HG02943 (cell line): ENCODE measurements around the gene DNAJC12.
"Not testable (repeated sequence)": the region's sequence is repeated elsewhere in the genome, so short reads cannot be mapped to it uniquely, and the experiment has no call there.

Source experiments
- ATAC-seq: cut with Tn5 transposase; IDR thresholded peaks from one replicate; pipeline ENCODE4 v1.9.1; 2021; ENCODE audit warnings: mild to moderate bottlenecking, low read depth, moderate library complexity; ENCODE audit not compliant: unreplicated experiment

DNAJC12 gene

DNA sequence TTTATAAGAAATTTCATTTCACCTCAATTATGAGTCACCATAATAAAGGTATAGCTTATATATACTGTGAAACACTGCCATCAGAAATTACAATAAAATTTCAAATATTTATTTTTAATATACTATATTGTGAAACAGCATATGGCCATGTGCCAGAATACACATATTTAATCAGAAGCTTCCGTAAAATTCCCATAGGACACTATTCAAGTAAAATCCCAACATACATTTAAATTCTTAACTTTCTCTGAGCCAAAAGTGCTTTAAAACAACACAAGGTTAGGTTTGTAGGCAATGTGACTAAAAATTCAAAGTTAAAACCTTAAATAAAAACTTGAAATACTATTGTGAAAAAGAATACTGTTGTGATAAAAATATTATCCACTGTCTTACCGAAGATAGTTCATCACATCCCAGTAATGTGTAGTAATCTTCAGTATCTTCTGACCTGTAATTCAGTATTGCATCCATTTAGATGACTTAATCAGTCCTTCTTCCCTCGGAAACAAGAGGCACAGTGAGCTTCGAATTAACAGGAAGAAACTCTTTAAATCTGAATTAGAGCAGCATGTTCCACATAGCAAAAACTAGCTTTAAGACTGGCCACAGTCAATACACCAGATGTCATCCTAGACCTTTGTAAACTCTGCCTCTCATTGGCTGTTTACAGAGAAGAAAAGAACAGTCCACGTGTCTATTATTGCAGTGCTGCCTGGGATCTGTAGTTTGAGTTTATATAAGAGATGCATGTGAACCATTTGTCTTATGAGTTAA is at the start of gene DNAJC12:
Gene DNAJC12 (minus strand): TSS at position 648 of the 774 bp plus-strand sequence. CDS start 177 bp downstream, at position 471.
- no peak for ATAC-seq

- peak; percentile 68 for ATAC-seq
These were observed 47.1 kb upstream of the DNAJC12 start for GRCh38 chr10:67884842-67885670.

GRCh38 chr10:67884313-67884841 is 46.4 kb upstream of the DNAJC12 start, which contains the start of gene SIRT1:
TSS of gene SIRT1 (plus strand) at chr10:67884656. CDS start at chr10:67884722, 66 bp downstream.
- peak; percentile 76 for ATAC-seq

DNA sequence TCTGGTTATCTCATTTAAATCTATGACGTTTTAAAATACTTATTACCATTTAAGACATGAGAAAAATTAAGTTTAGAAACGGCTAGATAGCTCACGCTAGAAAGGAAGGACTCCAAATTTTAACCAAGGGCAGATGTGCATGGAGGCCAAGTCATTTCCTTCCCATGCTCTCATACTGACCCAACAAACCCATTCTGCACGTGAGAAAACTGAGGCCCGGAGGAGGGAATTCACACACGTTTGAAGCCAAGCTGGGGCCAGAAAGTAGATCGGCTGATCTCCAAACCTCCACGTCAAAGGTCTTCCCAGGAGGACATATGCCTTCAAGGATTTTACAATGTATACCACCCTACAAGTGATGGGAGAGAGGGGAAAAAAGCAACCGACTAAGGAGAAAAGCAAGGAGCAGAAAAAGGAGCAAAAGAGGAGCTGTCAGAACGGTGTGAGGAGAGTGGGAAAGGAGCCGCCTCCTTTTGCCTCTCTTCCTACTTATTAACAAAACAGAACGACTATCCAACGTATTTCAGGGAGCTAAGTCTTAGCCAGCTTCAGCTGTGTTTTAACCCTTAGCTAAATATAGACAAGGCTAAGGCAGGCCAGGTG is 45.8 kb upstream of the DNAJC12 start:
- ATAC-seq = no peak

GRCh38 chr10:67878133-67878532 is 40.1 kb upstream of the DNAJC12 start:
- ATAC-seq = no peak

- ATAC-seq = not testable (repeated sequence)
These were observed 39.4 kb upstream of the DNAJC12 start for GRCh38 chr10:67877421-67877820.

- no peak for ATAC-seq
These were observed 37.6 kb upstream of the DNAJC12 start for GRCh38 chr10:67875340-67876238.

DNA sequence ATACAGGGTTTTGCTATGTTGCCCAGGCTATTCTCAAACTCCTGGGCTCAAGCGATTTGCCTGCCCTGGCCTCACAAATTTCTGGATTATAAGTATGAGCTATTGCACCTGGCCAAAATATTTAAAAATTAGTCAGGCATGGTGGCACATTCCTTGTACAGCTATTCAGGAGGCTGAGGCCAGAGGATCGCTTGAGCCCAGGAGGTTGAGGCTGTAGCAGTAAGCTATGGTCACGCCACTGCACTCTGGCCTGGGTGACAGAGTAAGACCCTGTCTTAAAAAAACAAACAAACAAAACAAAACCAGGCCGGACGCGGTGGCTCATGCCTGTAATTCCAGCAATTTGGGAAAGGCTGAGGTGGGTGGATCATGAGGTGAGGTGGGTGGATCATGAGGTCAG is 32.0 kb upstream of the DNAJC12 start:
- ATAC-seq = no peak

DNA sequence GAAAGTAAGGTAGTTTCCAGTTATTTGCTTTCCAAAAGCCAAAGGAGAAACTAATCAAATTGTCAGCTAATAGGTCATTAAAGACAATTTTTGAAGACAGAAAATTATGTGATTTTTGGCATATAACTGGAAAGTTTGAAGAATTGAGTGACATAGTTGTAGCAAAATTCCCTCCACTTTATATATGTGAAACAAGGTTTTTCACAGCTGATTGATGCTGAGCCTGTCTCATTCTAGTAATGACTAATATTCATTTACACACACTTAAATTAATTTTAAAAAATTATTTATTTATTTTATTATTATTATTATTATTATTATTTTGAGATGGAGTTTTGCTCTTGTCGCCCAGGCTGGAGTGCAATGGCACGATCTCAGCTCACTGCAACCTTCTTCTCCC is 30.1 kb upstream of the DNAJC12 start:
- no peak for ATAC-seq

DNA sequence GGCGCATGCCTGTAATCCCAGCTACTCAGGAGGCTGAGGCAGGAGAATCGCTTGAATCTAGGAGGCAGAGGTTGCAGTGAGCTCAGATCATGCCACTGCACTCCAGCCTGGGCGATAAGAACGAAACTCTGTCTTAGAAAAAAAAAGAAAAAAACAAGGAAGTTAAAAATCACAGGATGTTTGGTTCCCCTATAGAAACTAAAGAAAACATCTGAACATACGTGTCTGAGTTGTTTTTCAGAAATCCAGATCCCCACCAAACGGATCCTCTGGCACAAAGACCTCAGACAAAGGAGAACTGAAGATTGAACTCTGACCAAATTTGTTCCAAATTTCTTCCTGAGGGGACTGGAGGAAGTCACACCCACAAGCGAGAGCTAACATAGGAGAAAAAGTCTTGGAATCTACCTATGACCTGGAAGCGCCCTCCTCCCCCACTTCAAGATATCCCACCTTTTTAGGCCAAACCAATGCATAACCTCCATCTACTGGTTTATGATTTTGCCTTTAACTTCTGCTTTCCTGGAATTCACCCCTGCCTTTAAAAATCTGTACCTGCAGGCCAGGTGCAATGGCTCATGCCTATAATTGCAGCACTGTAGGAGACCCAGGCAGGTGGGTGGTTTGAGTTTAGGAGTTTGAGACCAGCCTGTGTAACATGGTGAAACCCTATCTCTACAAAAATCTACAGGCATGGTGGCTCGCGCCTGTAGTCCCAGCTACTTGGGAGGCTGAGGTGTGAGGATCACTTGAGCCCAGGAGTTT is 26.8 kb upstream of the DNAJC12 start:
- ATAC-seq = no peak

DNA sequence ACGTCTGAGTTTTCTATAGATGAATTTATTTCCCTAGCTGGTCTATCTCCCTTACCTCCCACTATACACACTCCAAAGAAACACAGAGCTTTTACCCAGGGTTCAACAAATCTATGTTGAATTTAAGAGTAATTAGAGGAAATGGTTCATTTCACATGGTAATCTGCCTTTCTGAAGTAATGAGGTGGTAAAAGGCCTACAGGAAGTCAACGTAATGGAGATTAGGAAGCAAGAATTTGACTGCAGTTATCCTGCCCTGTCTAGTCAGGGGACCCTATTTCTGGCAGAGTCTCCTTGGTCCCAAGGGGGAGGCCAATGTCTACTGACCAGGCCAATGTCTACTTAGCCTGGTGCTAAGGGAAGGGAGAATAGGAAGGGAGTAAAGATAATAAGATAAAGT is 25.1 kb upstream of the DNAJC12 start:
- ATAC-seq = no peak

DNA sequence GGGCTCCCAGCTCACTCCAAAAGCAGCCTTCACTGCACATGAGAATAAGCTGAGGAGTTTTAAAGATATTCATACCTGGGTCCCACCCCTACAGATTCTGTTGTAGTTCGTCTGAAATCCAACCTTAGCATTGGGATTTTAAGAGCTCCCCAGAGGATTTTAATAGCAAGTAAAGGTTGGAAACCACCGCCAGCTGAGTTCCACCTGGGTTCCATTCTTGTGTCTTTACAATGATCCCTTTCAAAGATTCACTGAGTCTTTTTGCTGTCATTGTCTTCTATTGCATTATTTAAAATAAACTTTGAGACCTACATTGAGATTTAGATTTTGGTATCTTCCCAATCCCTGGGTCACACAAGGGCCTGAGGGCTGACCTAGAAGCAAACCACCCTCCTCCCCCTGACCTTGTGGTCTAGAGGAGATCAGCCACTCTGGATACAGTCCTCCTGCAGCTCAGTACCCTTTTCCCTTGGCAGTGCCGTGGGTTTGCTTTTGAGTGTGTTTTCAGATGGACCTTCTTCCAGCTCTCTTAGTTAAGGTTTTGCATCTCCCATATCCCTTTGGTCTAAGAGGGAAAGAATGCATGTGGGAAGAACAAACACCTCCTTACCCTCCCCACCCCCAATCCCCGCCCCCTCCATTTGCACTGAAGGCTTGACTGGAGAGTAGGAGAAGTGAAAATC is 23.9 kb upstream of the DNAJC12 start:
- ATAC-seq = no peak

- no peak for ATAC-seq
These were observed 21.0 kb upstream of the DNAJC12 start for GRCh38 chr10:67858971-67859370.

DNA sequence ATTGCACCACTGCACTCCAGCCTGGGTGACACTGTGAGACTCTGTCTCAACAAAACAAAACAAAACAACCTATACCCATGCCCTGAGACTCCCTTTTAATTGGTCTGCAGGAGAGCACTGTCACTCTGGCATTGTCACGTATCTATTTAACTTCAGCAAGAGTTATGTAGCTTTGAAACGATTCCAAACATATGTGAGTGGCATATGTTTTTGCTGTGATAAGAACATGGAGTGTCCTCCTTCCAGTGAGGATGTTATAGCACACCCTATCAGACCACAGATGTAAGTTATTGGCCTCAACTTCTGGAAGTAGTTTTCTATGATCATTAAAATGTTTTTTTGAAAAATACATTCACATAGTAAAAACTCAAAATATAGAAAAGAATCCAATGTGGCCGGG is 15.5 kb upstream of the DNAJC12 start:
- ATAC-seq = no peak

GRCh38 chr10:67852761-67853160 is 14.8 kb upstream of the DNAJC12 start:
- ATAC-seq = no peak

DNA sequence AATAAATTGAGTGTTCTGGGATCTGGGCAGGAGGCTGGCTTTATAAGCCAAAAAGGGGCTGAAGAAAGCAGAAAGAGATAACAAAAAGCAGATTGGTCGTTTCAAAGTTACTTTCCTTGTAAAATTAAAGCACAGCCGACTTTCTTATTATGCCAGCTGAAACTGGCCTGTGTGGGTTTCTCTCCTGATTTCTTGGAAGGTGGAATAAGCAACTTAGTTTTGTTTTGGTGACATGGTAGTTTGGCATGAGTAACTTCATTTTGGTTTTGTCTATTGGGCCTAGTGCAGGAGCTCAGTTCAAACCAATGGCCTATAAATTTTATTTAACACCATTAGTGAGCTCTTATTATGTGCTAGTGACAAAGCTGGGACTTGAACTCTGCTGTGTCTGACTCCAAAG is 13.2 kb upstream of the DNAJC12 start:
- no peak for ATAC-seq

DNA sequence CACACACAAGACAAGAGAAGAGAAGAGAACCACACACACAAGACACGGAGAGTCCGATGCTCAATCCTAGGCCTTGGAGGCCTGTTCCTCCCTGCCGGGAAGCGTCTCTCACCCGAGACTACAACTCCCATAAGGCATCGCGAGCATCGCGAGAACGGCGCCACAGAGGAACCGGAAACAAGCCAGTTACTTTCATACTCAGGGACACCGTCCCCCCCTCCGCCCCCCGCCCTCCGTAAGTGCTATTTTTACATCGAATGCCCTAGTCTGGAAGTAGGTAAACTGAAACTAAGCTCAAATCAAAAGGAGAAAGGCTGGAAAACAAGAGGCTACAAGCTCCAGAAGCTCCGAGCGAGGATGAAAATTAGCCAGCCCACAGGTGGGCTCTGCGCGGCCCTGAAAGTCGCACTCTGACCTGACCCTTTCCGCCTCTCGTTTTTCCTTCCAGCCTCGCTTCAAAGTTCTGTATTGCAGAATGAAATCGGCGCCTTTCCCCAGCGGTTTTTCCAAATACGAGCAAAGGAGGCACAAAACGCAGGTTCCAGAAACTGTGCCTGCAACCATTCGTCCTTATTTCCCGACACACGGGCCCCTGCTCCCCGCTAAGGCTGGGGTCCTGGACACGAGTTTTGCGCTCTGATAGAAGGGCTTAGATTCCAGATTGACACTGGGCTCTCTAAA is 11.5 kb upstream of the DNAJC12 start:
- peak; percentile 98 for ATAC-seq

DNA sequence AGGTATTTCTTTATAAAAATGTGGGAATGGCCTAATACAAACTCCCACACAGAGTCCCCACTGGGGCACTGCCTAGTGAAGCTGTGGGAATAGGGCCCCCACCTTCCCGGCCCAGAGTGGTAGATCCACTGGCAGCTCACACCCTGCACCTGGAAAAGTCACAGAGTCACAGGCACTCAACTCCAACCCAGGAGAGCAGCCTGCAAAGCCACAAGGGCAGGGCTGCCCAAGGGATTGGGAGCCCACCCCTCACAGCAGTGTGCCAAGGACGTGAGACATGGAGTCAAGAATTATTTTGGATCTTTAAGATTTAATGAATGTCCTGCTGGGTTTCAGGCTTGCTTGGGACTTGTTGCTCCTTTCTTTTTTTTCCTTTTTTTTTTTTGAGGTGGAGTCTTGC is 5.3 kb upstream of the DNAJC12 start:
- ATAC-seq = no peak
